ENCODE results near the gene ZFP14.

DNA sequence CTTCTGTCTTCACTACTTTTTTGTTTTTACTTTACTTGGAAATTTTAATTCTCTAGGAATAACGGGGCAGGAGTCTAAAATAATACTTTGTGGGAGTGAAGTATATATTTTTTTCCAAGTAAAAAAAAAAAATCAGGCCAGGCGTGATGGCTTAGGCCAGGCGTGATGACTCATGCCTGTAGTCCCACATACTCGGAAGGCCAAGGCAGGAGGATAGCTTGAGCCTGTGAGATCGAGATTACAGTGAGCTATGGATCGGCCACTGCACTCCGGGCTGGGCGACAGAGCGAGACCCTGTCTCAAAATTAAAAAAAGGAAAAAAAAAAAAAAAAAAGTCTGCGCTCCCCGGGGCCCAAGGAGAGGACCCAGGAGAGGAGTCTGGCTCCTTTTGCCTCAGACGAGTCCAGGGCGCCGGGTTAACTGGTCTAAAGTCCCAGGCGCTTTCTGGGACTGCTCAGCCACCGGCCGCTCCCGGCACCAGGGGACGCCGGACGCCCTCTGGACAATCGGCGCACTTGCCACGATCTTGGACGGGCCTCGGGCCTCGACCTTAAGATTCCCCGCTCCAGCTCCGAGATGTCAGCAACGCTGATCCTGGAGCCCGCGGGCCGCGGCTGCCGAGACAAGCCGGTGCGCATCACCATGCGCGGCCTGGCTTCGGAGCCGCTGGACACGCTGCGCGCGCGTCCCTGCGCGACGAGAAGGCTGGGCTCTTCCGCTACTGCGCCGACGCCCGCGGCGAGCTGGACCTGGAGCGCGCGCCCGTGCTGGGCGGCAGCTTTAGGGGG is 42.2 kb upstream of the ZFP14 start:
- TF ChIP-seq EZH2phosphoT487 (IDR thresholded peaks at IDR 0.05; ENCODE audit: low read depth, severe bottlenecking, unreplicated experiment) (no peak), EZH2 (IDR thresholded peaks at IDR 0.05; ENCODE audit: borderline replicate concordance) (no peak)
